ENCODE results near the gene SYNDIG1. TPM values are rescaled to one million over a fixed set of nuclear protein-coding genes. Genes with fewer than 3 reads are reported as not detected.
A peak's percentile ranks its signal among the peaks of the same experiment; 100 is the strongest.

SYNDIG1 gene
- total and polyA plus RNA-seq, 9 of the 15 experiments (the other 6 are each of a cell fraction or from before 2014, with no cell fraction given), result not detected

DNA sequence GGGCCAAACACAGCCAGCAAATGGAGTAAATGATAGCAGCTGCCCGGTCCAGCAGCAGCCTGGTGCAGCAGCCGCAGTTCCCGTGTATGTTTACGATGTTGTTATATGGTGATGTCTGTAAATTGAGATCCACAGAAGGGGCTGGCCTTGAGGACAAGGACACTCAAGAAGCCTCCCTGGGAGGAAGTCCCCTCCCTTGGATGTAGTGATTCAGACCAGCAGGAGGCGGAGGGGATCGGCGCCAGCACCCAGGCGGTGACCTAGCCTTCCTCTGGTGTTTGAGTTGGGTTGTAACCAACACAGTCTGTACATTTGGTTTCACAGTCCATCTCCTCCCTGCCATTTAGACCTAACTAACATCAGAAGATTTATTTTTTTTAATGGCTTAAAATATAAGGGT lies 187.8 kb downstream of the SYNDIG1 start:
- Histone ChIP-seq H3K27me3 (ENCODE audit: control insufficient read depth in 2 of 2, insufficient read depth in 2 of 2, low read length in 2 of 2) (peaks cover 0 to 11% of the 10 kb centered on the region in 2 experiments; a peak in 2 of 5 replicates), H3K9me3 (replicated peaks; ENCODE audit: control insufficient read depth, insufficient read depth, low read depth, low read length) (no peaks in the 10 kb centered on the region), H3K4me2 (ENCODE audit: insufficient read depth, low read length) (no peak overlapping the region), H3K27ac (ENCODE audit: extremely low read depth, low read depth, low read length) (no peak overlapping the region), H3K9me1 (ENCODE audit: control insufficient read depth, insufficient read depth, low read length) (no peaks in the 10 kb centered on the region), H4K20me1 (replicated peaks; ENCODE audit: control insufficient read depth, insufficient read depth, low read length) (no peaks in the 10 kb centered on the region), H3K4me1 (replicated peaks in 1 of 2; ENCODE audit: control insufficient read depth in 2 of 2, insufficient read depth in 2 of 2, low read length in 2 of 2) (no peaks in the 10 kb centered on the region), H3K4me3 (no peak overlapping the region), H3K36me3 (ENCODE audit: control insufficient read depth, insufficient read depth, low read length) (no peaks in the 10 kb centered on the region), H2AFZ (ENCODE audit: low read depth, low read length) (no peak overlapping the region), H3K9ac (ENCODE audit: insufficient read depth in 1 of 2, low read depth in 2 of 2, low read length in 2 of 2) (no peak overlapping the region), H3K79me2 (ENCODE audit: control insufficient read depth, insufficient read depth, low read length) (no peaks in the 10 kb centered on the region)
- DNase-seq (ENCODE audit: extremely low read depth in 1 of 4, low spot score in 3 of 4), result peak; percentile 3 to 12 (median 8)
- TF ChIP-seq CBX2 (IDR thresholded peaks at IDR 0.05; ENCODE audit: insufficient read depth, low read length, poor library complexity, severe bottlenecking), result no peak
- TF ChIP-seq, protein P1, sequence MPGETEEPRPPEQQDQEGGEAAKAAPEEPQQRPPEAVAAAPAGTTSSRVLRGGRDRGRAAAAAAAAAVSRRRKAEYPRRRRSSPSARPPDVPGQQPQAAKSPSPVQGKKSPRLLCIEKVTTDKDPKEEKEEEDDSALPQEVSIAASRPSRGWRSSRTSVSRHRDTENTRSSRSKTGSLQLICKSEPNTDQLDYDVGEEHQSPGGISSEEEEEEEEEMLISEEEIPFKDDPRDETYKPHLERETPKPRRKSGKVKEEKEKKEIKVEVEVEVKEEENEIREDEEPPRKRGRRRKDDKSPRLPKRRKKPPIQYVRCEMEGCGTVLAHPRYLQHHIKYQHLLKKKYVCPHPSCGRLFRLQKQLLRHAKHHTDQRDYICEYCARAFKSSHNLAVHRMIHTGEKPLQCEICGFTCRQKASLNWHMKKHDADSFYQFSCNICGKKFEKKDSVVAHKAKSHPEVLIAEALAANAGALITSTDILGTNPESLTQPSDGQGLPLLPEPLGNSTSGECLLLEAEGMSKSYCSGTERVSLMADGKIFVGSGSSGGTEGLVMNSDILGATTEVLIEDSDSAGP (CRISPR knock-in tag; IDR thresholded peaks at IDR 0.05), result no peak
- no peak for TF ChIP-seq ZNF79 (CRISPR knock-in tag; IDR thresholded peaks at IDR 0.05; ENCODE audit: low read depth)
- no peak for TF ChIP-seq STAT5B (CRISPR knock-in tag; IDR thresholded peaks at IDR 0.05)
- no peak for TF ChIP-seq ZNF764 (CRISPR knock-in tag; IDR thresholded peaks at IDR 0.05; ENCODE audit: low read depth)
- TF ChIP-seq, protein P2, sequence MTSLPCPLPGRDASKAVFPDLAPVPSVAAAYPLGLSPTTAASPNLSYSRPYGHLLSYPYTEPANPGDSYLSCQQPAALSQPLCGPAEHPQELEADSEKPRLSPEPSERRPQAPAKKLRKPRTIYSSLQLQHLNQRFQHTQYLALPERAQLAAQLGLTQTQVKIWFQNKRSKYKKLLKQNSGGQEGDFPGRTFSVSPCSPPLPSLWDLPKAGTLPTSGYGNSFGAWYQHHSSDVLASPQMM (CRISPR knock-in tag; IDR thresholded peaks at IDR 0.05), result no peak
- TF ChIP-seq, protein P3, sequence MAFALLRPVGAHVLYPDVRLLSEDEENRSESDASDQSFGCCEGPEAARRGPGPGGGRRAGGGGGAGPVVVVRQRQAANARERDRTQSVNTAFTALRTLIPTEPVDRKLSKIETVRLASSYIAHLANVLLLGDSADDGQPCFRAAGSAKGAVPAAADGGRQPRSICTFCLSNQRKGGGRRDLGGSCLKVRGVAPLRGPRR (CRISPR knock-in tag; IDR thresholded peaks at IDR 0.05), result no peak
- TF ChIP-seq, protein P4, sequence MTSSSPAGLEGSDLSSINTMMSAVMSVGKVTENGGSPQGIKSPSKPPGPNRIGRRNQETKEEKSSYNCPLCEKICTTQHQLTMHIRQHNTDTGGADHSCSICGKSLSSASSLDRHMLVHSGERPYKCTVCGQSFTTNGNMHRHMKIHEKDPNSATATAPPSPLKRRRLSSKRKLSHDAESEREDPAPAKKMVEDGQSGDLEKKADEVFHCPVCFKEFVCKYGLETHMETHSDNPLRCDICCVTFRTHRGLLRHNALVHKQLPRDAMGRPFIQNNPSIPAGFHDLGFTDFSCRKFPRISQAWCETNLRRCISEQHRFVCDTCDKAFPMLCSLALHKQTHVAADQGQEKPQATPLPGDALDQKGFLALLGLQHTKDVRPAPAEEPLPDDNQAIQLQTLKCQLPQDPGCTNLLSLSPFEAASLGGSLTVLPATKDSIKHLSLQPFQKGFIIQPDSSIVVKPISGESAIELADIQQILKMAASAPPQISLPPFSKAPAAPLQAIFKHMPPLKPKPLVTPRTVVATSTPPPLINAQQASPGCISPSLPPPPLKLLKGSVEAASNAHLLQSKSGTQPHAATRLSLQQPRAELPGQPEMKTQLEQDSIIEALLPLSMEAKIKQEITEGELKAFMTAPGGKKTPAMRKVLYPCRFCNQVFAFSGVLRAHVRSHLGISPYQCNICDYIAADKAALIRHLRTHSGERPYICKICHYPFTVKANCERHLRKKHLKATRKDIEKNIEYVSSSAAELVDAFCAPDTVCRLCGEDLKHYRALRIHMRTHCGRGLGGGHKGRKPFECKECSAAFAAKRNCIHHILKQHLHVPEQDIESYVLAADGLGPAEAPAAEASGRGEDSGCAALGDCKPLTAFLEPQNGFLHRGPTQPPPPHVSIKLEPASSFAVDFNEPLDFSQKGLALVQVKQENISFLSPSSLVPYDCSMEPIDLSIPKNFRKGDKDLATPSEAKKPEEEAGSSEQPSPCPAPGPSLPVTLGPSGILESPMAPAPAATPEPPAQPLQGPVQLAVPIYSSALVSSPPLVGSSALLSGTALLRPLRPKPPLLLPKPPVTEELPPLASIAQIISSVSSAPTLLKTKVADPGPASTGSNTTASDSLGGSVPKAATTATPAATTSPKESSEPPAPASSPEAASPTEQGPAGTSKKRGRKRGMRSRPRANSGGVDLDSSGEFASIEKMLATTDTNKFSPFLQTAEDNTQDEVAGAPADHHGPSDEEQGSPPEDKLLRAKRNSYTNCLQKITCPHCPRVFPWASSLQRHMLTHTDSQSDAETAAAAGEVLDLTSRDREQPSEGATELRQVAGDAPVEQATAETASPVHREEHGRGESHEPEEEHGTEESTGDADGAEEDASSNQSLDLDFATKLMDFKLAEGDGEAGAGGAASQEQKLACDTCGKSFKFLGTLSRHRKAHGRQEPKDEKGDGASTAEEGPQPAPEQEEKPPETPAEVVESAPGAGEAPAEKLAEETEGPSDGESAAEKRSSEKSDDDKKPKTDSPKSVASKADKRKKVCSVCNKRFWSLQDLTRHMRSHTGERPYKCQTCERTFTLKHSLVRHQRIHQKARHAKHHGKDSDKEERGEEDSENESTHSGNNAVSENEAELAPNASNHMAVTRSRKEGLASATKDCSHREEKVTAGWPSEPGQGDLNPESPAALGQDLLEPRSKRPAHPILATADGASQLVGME (CRISPR knock-in tag; IDR thresholded peaks at IDR 0.05), result no peak
- TF ChIP-seq, protein P5, sequence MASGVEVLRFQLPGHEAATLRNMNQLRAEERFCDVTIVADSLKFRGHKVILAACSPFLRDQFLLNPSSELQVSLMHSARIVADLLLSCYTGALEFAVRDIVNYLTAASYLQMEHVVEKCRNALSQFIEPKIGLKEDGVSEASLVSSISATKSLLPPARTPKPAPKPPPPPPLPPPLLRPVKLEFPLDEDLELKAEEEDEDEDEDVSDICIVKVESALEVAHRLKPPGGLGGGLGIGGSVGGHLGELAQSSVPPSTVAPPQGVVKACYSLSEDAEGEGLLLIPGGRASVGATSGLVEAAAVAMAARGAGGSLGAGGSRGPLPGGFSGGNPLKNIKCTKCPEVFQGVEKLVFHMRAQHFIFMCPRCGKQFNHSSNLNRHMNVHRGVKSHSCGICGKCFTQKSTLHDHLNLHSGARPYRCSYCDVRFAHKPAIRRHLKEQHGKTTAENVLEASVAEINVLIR (CRISPR knock-in tag; IDR thresholded peaks at IDR 0.05), result no peak
- 0 out of 3 replicates have a peak, but pooled peaks have one; percentile 34 for ATAC-seq
- WGBS (ENCODE audit: insufficient coverage, low coverage, missing lambda C conversion rate), result 0% methylated on average over 8 of the region's 8 CpGs
- BruUV-seq (replicated peaks), result no TSS peak
- in situ Hi-C loops (cut with MboI) (no loop called here), intact Hi-C loops (cut with micrococcal nuclease) (no loop called here)
- FAIRE-seq, result no peak
- CTCF ChIA-PET (ENCODE audit: low intra/inter-chr PET ratio), result no interaction called here
- POLR2A ChIA-PET, result no interaction called here
